GM12878 (cell line): ENCODE data around the gene ATP6V0D1. TPM values are rescaled to one million over a fixed set of nuclear protein-coding genes. Genes with fewer than 3 reads are reported as not detected.

Experiments used
- ATAC-seq: fragments of 200-7000 bp; cut with Tn5 transposase; 3 replicates; pipeline ENCODE4 v1.9.1; 2020; ENCODE audit warnings: mild to moderate bottlenecking, moderate library complexity
- BruUV-seq: library from RNA; stranded (reverse); fragments of 400-500 nt; replicated peaks from 2 replicates; lab custom pipeline; 2021; lab: Mats Ljungman, UMichigan
- CTCF ChIA-PET: fragments of 300-600 bp; sonication (Branson Sonifier 250); formaldehyde crosslinking; extraction: SDS; loops from one replicate; lab custom pipeline; 2021; ENCODE audit warnings: inconsistent platforms; lab: Yijun Ruan, JAX
- POLR2A ChIA-PET: fragments of 350-600 bp; formaldehyde crosslinking; extraction: SDS; loops from one replicate; lab custom pipeline; 2021; ENCODE audit warnings: inconsistent platforms; lab: Charles Lee
- RAD21 ChIA-PET: fragments of 300-600 bp; sonication (Branson Sonifier 250); formaldehyde crosslinking; loops from one replicate; lab custom pipeline; 2023; ENCODE audit warnings: antibody characterized with exemption; ENCODE audit not compliant: unreplicated experiment; lab: Charles Lee
- SMC1A ChIA-PET: fragments of 300-600 bp; sonication (Branson Sonifier 250); formaldehyde crosslinking; loops from one replicate; lab custom pipeline; 2023; ENCODE audit not compliant: unreplicated experiment, uncharacterized antibody; lab: Charles Lee
- DNase-seq: peaks from one replicate; pipeline ENCODE4 v3.0.0-alpha.2; 2011; ENCODE audit warnings: low read depth, low spot score
- FAIRE-seq: peaks from 3 replicates; lab custom pipeline; 2011; peaks lifted over from hg19 to GRCh38; lab: Jason Lieb, UNC
- H2AFZ ChIP-seq: 2 replicates; pipeline ENCODE4 v1.6.0; 2011; ENCODE audit warnings: low read depth, low read length, control low read depth; ENCODE audit not compliant: control insufficient read depth
- H3K27ac ChIP-seq: 2 replicates; pipeline ENCODE4 v1.5.1; 2011; ENCODE audit warnings: control low read depth; ENCODE audit not compliant: control insufficient read depth, insufficient read depth
- H3K27me3 ChIP-seq, 2 experiments: replicated peaks in 1 of 2; 2 replicates each; pipeline versions ENCODE4 v1.6.0 to v1.6.1; 2011; ENCODE audit warnings: low read length in 1 of 2; ENCODE audit not compliant: control insufficient read depth in 2 of 2, insufficient read depth in 2 of 2
- H3K36me3 ChIP-seq, 2 experiments: 2 replicates each; pipeline ENCODE4 v1.5.1; 2011; ENCODE audit warnings: low read length in 1 of 2; ENCODE audit not compliant: control insufficient read depth in 2 of 2, insufficient read depth in 2 of 2
- H3K4me1 ChIP-seq: 2 replicates; pipeline ENCODE4 v1.6.1; 2011; ENCODE audit warnings: mild to moderate bottlenecking, low read length, moderate library complexity, mixed read lengths; ENCODE audit not compliant: control insufficient read depth, insufficient read depth
- H3K4me2 ChIP-seq: 2 replicates; pipeline ENCODE4 v1.6.0; 2011; ENCODE audit warnings: control low read depth; ENCODE audit not compliant: control insufficient read depth, insufficient read depth
- H3K4me3 ChIP-seq: fragments of 200-600 bp; sonication (generic); 2 replicates; pipeline ENCODE4 v1.5.1; 2016
- H3K79me2 ChIP-seq: 2 replicates; pipeline ENCODE4 v1.6.0; 2011; ENCODE audit warnings: low read length; ENCODE audit not compliant: control insufficient read depth, insufficient read depth
- H3K9ac ChIP-seq: 2 replicates; pipeline ENCODE4 v1.8.0; 2011; ENCODE audit warnings: low read length, control low read depth, mixed read lengths; ENCODE audit not compliant: control insufficient read depth, insufficient read depth
- H3K9me3 ChIP-seq: replicated peaks from 3 replicates; pipeline ENCODE4 v1.5.1; 2011; ENCODE audit warnings: mild to moderate bottlenecking, low read length; ENCODE audit not compliant: control insufficient read depth, insufficient read depth
- H4K20me1 ChIP-seq: 2 replicates; pipeline ENCODE4 v1.6.0; 2011; ENCODE audit not compliant: control insufficient read depth, insufficient read depth
- ATF3 ChIP-seq: IDR thresholded peaks from 2 replicates; pipeline ENCODE4 v1.6.1; 2011; ENCODE audit warnings: low read depth, mild to moderate bottlenecking, low read length, moderate library complexity, borderline replicate concordance; ENCODE audit errors: extremely low read depth
- ATF7 ChIP-seq: fragments of 450-650 bp; IDR thresholded peaks from 2 replicates; pipeline ENCODE4 v1.6.1; 2016; ENCODE audit warnings: low read depth, mild to moderate bottlenecking
- BCL11A ChIP-seq: IDR thresholded peaks from 2 replicates; pipeline ENCODE4 v1.6.1; 2011; ENCODE audit warnings: low read depth, low read length
- BCL3 ChIP-seq: IDR thresholded peaks from 2 replicates; pipeline ENCODE4 v1.6.1; 2011; ENCODE audit warnings: borderline replicate concordance, low read depth, mild to moderate bottlenecking, moderate library complexity, low read length; ENCODE audit not compliant: insufficient read depth, poor library complexity, severe bottlenecking
- E4F1 ChIP-seq: fragments of 450-650 bp; IDR thresholded peaks from 2 replicates; pipeline ENCODE4 v1.6.1; 2018; ENCODE audit warnings: borderline replicate concordance, mild to moderate bottlenecking; ENCODE audit not compliant: partially characterized antibody
- ETV6 ChIP-seq, 2 experiments: fragments of 450-650 bp in 1 of 2; IDR thresholded peaks in 1 of 2; conservative IDR thresholded peaks in 1 of 2; 2 replicates each; pipeline ENCODE4 v1.6.1; 2014; ENCODE audit warnings: antibody characterized with exemption in 1 of 2, borderline replicate concordance in 1 of 2, low read depth in 1 of 2, mild to moderate bottlenecking in 1 of 2, moderate library complexity in 1 of 2
- PAX8 ChIP-seq: fragments of 450-650 bp; IDR thresholded peaks from 2 replicates; pipeline ENCODE4 v1.6.1; 2017; ENCODE audit warnings: mild to moderate bottlenecking, moderate library complexity
- POLR2A ChIP-seq: IDR thresholded peaks from 2 replicates; pipeline ENCODE4 v1.6.1; 2011; ENCODE audit warnings: low read depth, mild to moderate bottlenecking, low read length
- RBBP5 ChIP-seq: fragments of 200-600 bp; sonication (generic); conservative IDR thresholded peaks from 2 replicates; pipeline ENCODE4 v1.6.1; 2016
- REST ChIP-seq: IDR thresholded peaks from 2 replicates; pipeline ENCODE4 v1.6.1; 2012; ENCODE audit warnings: mild to moderate bottlenecking, low read depth, low read length
- RFX5 ChIP-seq: IDR thresholded peaks from 2 replicates; pipeline ENCODE4 v1.6.1; 2011; ENCODE audit warnings: low read depth, low read length, improper control_type of control experiment
- SREBF1 ChIP-seq: IDR thresholded peaks from 2 replicates; pipeline ENCODE4 v1.6.1; 2012; ENCODE audit warnings: mild to moderate bottlenecking, low read length
- SUPT20H ChIP-seq: IDR thresholded peaks from 2 replicates; pipeline ENCODE4 v1.6.1; 2011; ENCODE audit warnings: low read depth, mild to moderate bottlenecking, low read length, moderate library complexity, borderline replicate concordance; ENCODE audit not compliant: control insufficient read depth
- USF1 ChIP-seq: IDR thresholded peaks from 2 replicates; pipeline ENCODE4 v1.6.1; 2011; ENCODE audit warnings: borderline replicate concordance, low read depth, mild to moderate bottlenecking, moderate library complexity, mixed read lengths, low read length; ENCODE audit not compliant: insufficient read depth; ENCODE audit errors: extremely low read length
- ZNF384 ChIP-seq: IDR thresholded peaks from 2 replicates; pipeline ENCODE4 v1.6.1; 2012; ENCODE audit warnings: low read depth, mild to moderate bottlenecking, low read length, improper control_type of control experiment, borderline replicate concordance
- WGBS: methylation state at CpG from one replicate; pipeline ENCODE4 v1.1.6; 2016; ENCODE audit warnings: low lambda C conversion rate; ENCODE audit not compliant: insufficient replicate concordance, insufficient coverage; ENCODE audit errors: missing lambda C conversion rate; 5-methylcytosine and 5-hydroxymethylcytosine counted together
- in situ Hi-C: fragments of 300-500 bp; cut with MboI; formaldehyde crosslinking; loops from 9 replicates; pipeline ENCODE4 v1.14.3; 2018; ENCODE audit warnings: mixed read lengths
- intact Hi-C: fragments of 100-400 bp; cut with micrococcal nuclease; formaldehyde crosslinking; loops from one replicate; pipeline ENCODE4 v1.14.2; 2022; ENCODE audit not compliant: unreplicated experiment
- polyA plus RNA-seq, 11 experiments: library from polyadenylated mRNA; depleted of rRNA in 4 of 11; unstranded in 6 of 11; stranded (reverse) in 5 of 11; fragments of >200 nt; fragmentation: Nextera tagmentation in 4 of 11; fragmentation: Illumina TruSeq in 1 of 11; extraction: Ambion mirVana in 4 of 11; extraction: Trizol in 1 of 11; gene quantifications; 1 replicate in 1 of 11; 2 replicates in 10 of 11; pipeline versions ENCODE4 v1.2.1 to v1.2.3, GENCODE V29; 2011 to 2016; ENCODE audit warnings: inconsistent platforms in 2 of 11, missing spikeins in 2 of 11, low read depth in 1 of 11
- total RNA-seq, 4 experiments: library from RNA; depleted of rRNA in 3 of 4; stranded (reverse); fragments of >200 nt in 3 of 4; fragmentation: Illumina TruSeq in 1 of 4; extraction: Trizol in 1 of 4; gene quantifications; 2 replicates each; pipeline versions ENCODE4 v1.2.1 to v1.2.3, GENCODE V29; 2013 to 2021

ATP6V0D1 gene
- total and polyA plus RNA-seq, 10 of the 15 experiments (the other 5 are each of a cell fraction or from before 2014, with no cell fraction given): 28.1 to 141 (median 70.3) TPM

- intact Hi-C loops (no loop called here), in situ Hi-C loops (loop anchor here (5.0 kb wide), 1 partner anchor 34 kb away; no protein-coding TSS in a partner anchor)
- no peaks in the 10 kb centered on the region for H3K36me3 ChIP-seq
- TF ChIP-seq ZNF384: no peak
- no peak for TF ChIP-seq SREBF1
- TF ChIP-seq REST: no peak
- no peak for TF ChIP-seq PAX8
- TF ChIP-seq ATF7: no peak
- TF ChIP-seq ETV6 (conservative IDR thresholded peaks at IDR 0.05 in 1 of 2, IDR thresholded peaks at IDR 0.05 in 1 of 2; ENCODE audit: borderline replicate concordance in 1 of 2, low read depth in 1 of 2): no peak
- TF ChIP-seq E4F1: no peak
- no peak for TF ChIP-seq ATF3
- no peak for TF ChIP-seq BCL11A
- TF ChIP-seq SUPT20H: no peak
- no peak for TF ChIP-seq POLR2A
- TF ChIP-seq RBBP5: no peak
- no peak for TF ChIP-seq BCL3
- no peak for TF ChIP-seq RFX5
- no peak for TF ChIP-seq USF1
- H4K20me1 ChIP-seq: no peaks in the 10 kb centered on the region
- no peak for ATAC-seq
- BruUV-seq: no TSS peak
- peaks cover 44% of the 10 kb centered on the region for H3K79me2 ChIP-seq
- peak within 1 kb of the TSS; percentile 86 for H3K27ac ChIP-seq
- no peak for FAIRE-seq
- ChIA-PET POLR2A (interaction anchor here (1.1 to 1.3 kb wide), 2 partner anchors 9 to 31 kb away, joined by 3 to 4 read pairs; no protein-coding TSS in a partner anchor), CTCF (interaction anchor here (3.9 to 8.2 kb wide), 3 partner anchors 8 to 161 kb away, joined by 29 to 252 read pairs (median 72); partner anchors contain the start of gene CARMIL2), RAD21 (interaction anchor here (1.3 to 4.6 kb wide), 2 partner anchors 8 to 31 kb away, joined by 6 to 69 read pairs; no protein-coding TSS in a partner anchor), SMC1A (interaction anchor here (0.7 to 7.0 kb wide), 3 partner anchors 8 to 32 kb away, joined by 5 to 88 read pairs (median 17); no protein-coding TSS in a partner anchor)
- WGBS: 96% methylated on average over 6 of the region's 6 CpGs
- DNase-seq: no peak
- H3K4me2 ChIP-seq: peak within 1 kb of the TSS; percentile 95
- no peaks in the 10 kb centered on the region for H3K27me3 ChIP-seq
- no peak within 1 kb of the TSS for H2AFZ ChIP-seq
- peak within 1 kb of the TSS; percentile 89 for H3K9ac ChIP-seq
- H3K9me3 ChIP-seq: no peaks in the 10 kb centered on the region
- H3K4me3 ChIP-seq: peak within 1 kb of the TSS; percentile 84
- peaks cover 14% of the 10 kb centered on the region for H3K4me1 ChIP-seq
These were observed 2.2 kb upstream of the ATP6V0D1 start, which contains the start of gene AGRP for GRCh38 chr16:67483150-67483549. Gene AGRP, minus strand, starts transcription at chr16:67483547. Its CDS starts 149 bp downstream, at chr16:67483398.
